ENCODE results near the gene MS4A6A.
"Not testable (repeated sequence)": the region's sequence is repeated elsewhere in the genome, so short reads cannot be mapped to it uniquely, and the experiment has no call there.

GRCh38 chr11:60201334-60201733, 18.5 kb upstream of the MS4A6A start:
- not testable (repeated sequence) for TF ChIP-seq CTCF (conservative IDR thresholded peaks at IDR 0.05; ENCODE audit: low read depth, low read length); EZH2 (IDR thresholded peaks at IDR 0.05; ENCODE audit: low read length, unreplicated experiment)

Data from PC-3 (cell line).